HL-60 (cell line): ENCODE measurements around the gene ATP5PO.
"Not testable (repeated sequence)": the region's sequence is repeated elsewhere in the genome, so short reads cannot be mapped to it uniquely, and the experiment has no call there.

Experiments used
- DNase-seq, 2 experiments: peaks; one replicate each; pipeline ENCODE4 v3.0.0-alpha.2; 2010 to 2020; ENCODE audit warnings: low read depth in 1 of 2, low spot score in 1 of 2
- H3K27ac ChIP-seq: fragments of 250-450 bp; sonication (Bioruptor Pico); replicated peaks from 2 replicates; pipeline ENCODE4 v1.5.1; 2020; ENCODE audit warnings: mild to moderate bottlenecking, moderate library complexity
- H3K27me3 ChIP-seq: fragments of 250-450 bp; sonication (Bioruptor Pico); 2 replicates; pipeline ENCODE4 v1.5.1; 2021; ENCODE audit warnings: mild to moderate bottlenecking, moderate library complexity; ENCODE audit not compliant: insufficient read depth, poor library complexity, severe bottlenecking
- H3K4me3 ChIP-seq: replicated peaks from 2 replicates; pipeline ENCODE4 v1.5.1; 2011; ENCODE audit warnings: mild to moderate bottlenecking, control low read depth, low read length; ENCODE audit not compliant: insufficient read depth
- GABPA ChIP-seq: IDR thresholded peaks from 2 replicates; pipeline ENCODE4 v1.6.1; 2012; ENCODE audit warnings: low read depth
- POLR2AphosphoS5 ChIP-seq: IDR thresholded peaks from 2 replicates; pipeline ENCODE4 v1.6.1; 2012; ENCODE audit warnings: low read depth
- REST ChIP-seq: IDR thresholded peaks from 2 replicates; pipeline ENCODE4 v1.6.1; 2012; ENCODE audit warnings: low read depth; ENCODE audit not compliant: insufficient replicate concordance
- SPI1 ChIP-seq: IDR thresholded peaks from 2 replicates; pipeline ENCODE4 v1.6.1; 2012; ENCODE audit warnings: low read depth, mild to moderate bottlenecking, borderline replicate concordance
- TF ChIP-seq, protein P1 (sequence below): IDR thresholded peaks from one replicate; pipeline ENCODE4 v1.5.1; 2011; ENCODE audit warnings: low read length, control low read depth, inconsistent platforms; ENCODE audit not compliant: insufficient read depth

The ATP5PO gene

GRCh38 chr21:33931799-33932390, 16.3 kb upstream of the ATP5PO start:
- no peak for DNase-seq
- Histone ChIP-seq H3K27ac (peak overlapping the region; percentile 81), H3K4me3 (peak overlapping the region; percentile 65), H3K27me3 (no peaks in the 10 kb centered on the region)
- TF ChIP-seq, protein P1, sequence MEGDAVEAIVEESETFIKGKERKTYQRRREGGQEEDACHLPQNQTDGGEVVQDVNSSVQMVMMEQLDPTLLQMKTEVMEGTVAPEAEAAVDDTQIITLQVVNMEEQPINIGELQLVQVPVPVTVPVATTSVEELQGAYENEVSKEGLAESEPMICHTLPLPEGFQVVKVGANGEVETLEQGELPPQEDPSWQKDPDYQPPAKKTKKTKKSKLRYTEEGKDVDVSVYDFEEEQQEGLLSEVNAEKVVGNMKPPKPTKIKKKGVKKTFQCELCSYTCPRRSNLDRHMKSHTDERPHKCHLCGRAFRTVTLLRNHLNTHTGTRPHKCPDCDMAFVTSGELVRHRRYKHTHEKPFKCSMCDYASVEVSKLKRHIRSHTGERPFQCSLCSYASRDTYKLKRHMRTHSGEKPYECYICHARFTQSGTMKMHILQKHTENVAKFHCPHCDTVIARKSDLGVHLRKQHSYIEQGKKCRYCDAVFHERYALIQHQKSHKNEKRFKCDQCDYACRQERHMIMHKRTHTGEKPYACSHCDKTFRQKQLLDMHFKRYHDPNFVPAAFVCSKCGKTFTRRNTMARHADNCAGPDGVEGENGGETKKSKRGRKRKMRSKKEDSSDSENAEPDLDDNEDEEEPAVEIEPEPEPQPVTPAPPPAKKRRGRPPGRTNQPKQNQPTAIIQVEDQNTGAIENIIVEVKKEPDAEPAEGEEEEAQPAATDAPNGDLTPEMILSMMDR, result no peak
- TF ChIP-seq GABPA (no peak), SPI1 (peak; percentile 40; the same call in 1 of the 2 replicates), POLR2AphosphoS5 (no peak), REST (no peak)

DNA sequence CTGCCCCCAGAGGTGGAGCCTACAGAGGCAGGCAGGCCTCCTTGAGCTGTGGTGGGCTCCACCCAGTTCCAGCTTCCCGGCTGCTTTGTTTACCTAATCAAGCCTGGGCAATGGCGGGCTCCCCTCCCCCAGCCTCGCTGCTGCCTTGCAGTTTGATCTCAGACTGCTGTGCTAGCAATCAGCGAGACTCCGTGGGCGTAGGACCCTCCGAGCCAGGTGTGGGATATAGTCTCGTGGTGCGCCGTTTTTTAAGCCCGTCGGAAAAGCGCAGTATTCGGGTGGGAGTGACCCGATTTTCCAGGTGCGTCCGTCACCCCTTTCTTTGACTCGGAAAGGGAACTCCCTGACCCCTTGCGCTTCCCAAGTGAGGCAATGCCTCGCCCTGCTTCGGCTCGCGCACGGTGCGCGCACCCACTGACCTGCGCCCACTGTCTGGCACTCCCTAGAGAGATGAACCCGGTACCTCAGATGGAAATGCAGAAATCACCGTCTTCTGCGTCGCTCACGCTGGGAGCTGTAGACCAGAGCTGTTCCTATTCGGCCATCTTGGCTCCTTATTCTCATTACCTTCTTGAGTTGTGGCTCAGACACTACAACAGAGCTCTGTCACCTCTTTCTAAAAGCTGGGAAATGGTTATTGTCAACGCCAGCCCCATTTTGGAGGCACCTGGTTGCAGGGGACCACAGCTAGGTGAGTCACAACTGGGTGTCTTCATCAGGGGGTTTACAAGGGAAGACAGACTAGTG, 15.6 kb upstream of the ATP5PO start:
- H3K27me3 ChIP-seq, result not testable (repeated sequence)
- Histone ChIP-seq H3K4me3 (peak overlapping the region; percentile 65), H3K27ac (peak overlapping the region; percentile 81)
- DNase-seq, result peak in 1 of 2 experiments; percentile 46

DNA sequence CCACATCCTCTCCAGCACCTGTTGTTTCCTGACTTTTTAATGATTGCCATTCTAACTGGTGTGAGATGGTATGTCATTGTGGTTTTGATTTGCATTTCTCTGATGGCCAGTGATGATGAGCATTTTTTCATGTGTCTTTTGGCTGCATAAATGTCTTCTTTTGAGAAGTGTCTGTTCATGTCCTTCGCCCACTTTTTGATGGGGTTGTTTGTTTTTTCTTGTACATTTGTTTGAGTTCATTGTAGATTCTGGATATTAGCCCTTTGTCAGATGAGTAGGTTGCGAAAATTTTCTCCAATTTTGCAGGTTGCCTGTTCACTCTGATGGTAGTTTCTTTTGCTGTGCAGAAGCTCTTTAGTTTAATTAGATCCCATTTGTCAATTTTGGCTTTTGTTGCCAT, 10.6 kb upstream of the ATP5PO start:
- not testable (repeated sequence) for H3K27me3 ChIP-seq, H3K4me3 ChIP-seq, DNase-seq, H3K27ac ChIP-seq

- no peak overlapping the region for H3K4me3 ChIP-seq
Measured at GRCh38 chr21:33924766-33925100, 9.1 kb upstream of the ATP5PO start.

GRCh38 chr21:33924079-33924765, 8.6 kb upstream of the ATP5PO start:
- H3K27ac ChIP-seq, result no peak overlapping the region
- H3K27me3 ChIP-seq, result no peaks in the 10 kb centered on the region
- TF ChIP-seq, protein P1, result peak; percentile 80
- TF ChIP-seq REST (no peak), SPI1 (no peak), GABPA (no peak)
- H3K4me3 ChIP-seq, result no peak overlapping the region
- DNase-seq, result peak; percentile 61 to 79

More at GRCh38 chr21:33924766-33925100, 9.1 kb upstream of the ATP5PO start:
- H3K27me3 ChIP-seq, result no peaks in the 10 kb centered on the region
- no peak for DNase-seq
- no peak for TF ChIP-seq POLR2AphosphoS5
- TF ChIP-seq, protein P1, result no peak
- H3K27ac ChIP-seq, result no peak overlapping the region
